HG02943 (cell line): ENCODE results near the gene MUS81.

Source experiments
- ATAC-seq: cut with Tn5 transposase; IDR thresholded peaks from one replicate; pipeline ENCODE4 v1.9.1; 2021; ENCODE audit warnings: mild to moderate bottlenecking, low read depth, moderate library complexity; ENCODE audit not compliant: unreplicated experiment

Gene MUS81

GRCh38 chr11:65907878-65908277 is 47.6 kb downstream of the MUS81 start:
- no peak for ATAC-seq

- no peak for ATAC-seq
Observed at GRCh38 chr11:65911682-65912568, 51.7 kb downstream of the MUS81 start.

GRCh38 chr11:65912845-65913244 is 52.6 kb downstream of the MUS81 start:
- ATAC-seq = no peak

- ATAC-seq = no peak
Observed at GRCh38 chr11:65915101-65915820, 55.0 kb downstream of the MUS81 start.

GRCh38 chr11:65915821-65916251 is 55.6 kb downstream of the MUS81 start:
- ATAC-seq = no peak
